Thyroid gland (tissue), 4 donors: ENCODE data around the gene ABHD14A.

Experiments
- POLR2A ChIP-seq, 2 donors: fragments of 450-650 bp; IDR thresholded peaks; one replicate each; pipeline ENCODE4 v1.6.1; 2017; ENCODE audit warnings: antibody characterized with exemption in 2 of 2, mild to moderate bottlenecking in 2 of 2, moderate library complexity in 1 of 2
- TF ChIP-seq, protein P1 (sequence below), 6 experiments: fragments of 200-600 bp in 3 of 6; fragments of 450-650 bp in 3 of 6; sonication (generic) in 3 of 6; IDR thresholded peaks; one replicate each; pipeline ENCODE4 v1.5.1; 2016 to 2019; ENCODE audit warnings: antibody characterized with exemption in 6 of 6, mild to moderate bottlenecking in 2 of 6, inconsistent platforms in 1 of 6, moderate library complexity in 1 of 6

DNA sequence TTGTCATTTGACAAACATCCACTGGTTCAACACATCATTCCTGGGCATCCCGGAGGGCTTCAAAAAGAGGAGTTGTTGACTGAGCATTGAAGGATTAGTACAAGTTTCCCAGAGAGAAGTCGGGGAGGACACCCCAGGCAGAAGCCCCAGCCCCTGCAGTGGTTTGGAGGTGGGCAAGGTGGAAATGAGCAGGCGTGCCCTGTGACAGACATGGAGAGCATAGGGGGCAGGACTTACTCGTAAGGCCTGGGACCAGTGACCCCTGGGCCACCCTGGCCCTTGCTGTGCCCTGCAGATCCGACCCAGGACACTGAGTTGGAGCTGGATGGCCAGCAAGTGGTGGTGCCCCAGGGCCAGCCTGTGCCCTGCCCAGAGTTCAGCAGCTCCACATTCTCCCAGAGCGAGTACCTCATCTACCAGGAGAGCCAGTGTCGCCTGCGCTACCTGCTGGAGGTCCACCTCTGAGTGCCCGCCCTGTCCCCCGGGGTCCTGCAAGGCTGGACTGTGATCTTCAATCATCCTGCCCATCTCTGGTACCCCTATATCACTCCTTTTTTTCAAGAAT is 26.8 kb upstream of the ABHD14A start:
- TF ChIP-seq, protein P1, sequence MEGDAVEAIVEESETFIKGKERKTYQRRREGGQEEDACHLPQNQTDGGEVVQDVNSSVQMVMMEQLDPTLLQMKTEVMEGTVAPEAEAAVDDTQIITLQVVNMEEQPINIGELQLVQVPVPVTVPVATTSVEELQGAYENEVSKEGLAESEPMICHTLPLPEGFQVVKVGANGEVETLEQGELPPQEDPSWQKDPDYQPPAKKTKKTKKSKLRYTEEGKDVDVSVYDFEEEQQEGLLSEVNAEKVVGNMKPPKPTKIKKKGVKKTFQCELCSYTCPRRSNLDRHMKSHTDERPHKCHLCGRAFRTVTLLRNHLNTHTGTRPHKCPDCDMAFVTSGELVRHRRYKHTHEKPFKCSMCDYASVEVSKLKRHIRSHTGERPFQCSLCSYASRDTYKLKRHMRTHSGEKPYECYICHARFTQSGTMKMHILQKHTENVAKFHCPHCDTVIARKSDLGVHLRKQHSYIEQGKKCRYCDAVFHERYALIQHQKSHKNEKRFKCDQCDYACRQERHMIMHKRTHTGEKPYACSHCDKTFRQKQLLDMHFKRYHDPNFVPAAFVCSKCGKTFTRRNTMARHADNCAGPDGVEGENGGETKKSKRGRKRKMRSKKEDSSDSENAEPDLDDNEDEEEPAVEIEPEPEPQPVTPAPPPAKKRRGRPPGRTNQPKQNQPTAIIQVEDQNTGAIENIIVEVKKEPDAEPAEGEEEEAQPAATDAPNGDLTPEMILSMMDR (IDR thresholded peaks at IDR 0.05): no peak
- TF ChIP-seq POLR2A (IDR thresholded peaks at IDR 0.05): no peak
